Measurements from ENCODE around the gene PIGM. TPM values are rescaled to one million over a fixed set of nuclear protein-coding genes. Genes with fewer than 3 reads are reported as not detected.

PIGM gene
- total RNA-seq, 2 donors from 2014 or later: 5.0 to 6.8 TPM

DNA sequence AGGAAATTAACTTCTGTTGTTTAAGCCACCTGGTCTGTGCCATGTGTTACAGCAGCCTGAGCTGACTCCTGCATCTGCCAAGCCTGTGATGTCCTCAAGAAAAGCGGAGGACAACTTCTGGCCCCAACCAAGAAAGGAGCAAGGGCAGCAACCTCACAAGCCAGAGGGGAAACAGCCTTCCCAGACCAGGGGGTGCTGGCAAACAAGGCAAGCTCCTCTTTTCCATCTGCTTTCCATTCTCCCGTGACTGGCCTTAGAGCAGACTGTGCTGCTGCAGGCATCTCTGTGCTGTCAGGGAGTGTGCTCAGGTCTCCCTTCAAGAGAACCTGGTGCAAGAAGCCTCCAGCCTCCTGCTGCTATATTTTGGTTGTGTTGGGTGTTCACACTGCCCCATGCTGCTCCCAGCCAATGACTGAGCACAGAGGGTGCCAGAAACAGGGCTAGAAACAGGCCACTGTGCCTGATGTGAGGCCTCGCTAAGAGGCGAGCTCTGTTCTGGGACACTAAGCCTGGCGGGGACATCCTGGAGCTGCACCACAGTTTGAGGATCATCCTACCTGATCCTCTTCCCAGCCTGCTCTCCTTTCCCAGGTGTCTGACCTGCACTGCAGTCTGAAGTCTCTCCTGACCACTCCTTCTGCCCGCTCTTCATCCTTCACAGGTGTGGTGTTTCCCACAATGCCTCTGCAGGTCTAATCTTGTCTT, 50.3 kb downstream of the PIGM start:
- Histone ChIP-seq H3K27me3 (replicated peaks; ENCODE audit: insufficient read depth) (no peaks in the 10 kb centered on the region), H3K4me3 (no peak overlapping the region), H3K36me3 (no peaks in the 10 kb centered on the region), H3K27ac (no peak overlapping the region), H3K4me1 (ENCODE audit: control insufficient read depth in 1 of 2, low read depth in 2 of 2) (no peaks in the 10 kb centered on the region), H3K9me3 (no peaks in the 10 kb centered on the region)
- TF ChIP-seq, protein P1, sequence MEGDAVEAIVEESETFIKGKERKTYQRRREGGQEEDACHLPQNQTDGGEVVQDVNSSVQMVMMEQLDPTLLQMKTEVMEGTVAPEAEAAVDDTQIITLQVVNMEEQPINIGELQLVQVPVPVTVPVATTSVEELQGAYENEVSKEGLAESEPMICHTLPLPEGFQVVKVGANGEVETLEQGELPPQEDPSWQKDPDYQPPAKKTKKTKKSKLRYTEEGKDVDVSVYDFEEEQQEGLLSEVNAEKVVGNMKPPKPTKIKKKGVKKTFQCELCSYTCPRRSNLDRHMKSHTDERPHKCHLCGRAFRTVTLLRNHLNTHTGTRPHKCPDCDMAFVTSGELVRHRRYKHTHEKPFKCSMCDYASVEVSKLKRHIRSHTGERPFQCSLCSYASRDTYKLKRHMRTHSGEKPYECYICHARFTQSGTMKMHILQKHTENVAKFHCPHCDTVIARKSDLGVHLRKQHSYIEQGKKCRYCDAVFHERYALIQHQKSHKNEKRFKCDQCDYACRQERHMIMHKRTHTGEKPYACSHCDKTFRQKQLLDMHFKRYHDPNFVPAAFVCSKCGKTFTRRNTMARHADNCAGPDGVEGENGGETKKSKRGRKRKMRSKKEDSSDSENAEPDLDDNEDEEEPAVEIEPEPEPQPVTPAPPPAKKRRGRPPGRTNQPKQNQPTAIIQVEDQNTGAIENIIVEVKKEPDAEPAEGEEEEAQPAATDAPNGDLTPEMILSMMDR (IDR thresholded peaks at IDR 0.05): no peak
- ATAC-seq (ENCODE audit: insufficient number of reproducible peaks, low FRiP score, low read depth) (no peak), DNase-seq (ENCODE audit: low spot score) (no peak)

DNA sequence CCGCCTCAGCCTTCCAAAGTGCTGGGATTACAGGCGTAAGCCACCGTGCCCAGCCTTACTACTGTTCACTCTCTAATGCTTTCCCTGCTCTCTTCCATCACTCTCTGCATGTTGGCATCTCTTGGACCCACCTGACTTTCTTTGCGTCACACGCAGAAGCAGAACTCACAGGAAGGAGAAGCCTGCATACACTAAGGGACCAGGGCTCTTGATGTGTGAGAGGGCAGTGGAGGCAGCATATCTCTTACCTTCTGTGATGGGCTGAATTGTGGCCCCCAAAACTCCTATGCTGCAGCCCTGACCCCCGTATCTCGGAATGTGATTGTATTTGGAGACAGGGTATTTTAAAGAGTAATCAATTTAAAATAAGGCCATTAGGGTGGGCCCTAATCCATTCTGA, 51.0 kb downstream of the PIGM start:
- ATAC-seq (ENCODE audit: insufficient number of reproducible peaks, low FRiP score, low read depth) (no peak), DNase-seq (ENCODE audit: low spot score) (no peak)
- H3K36me3 ChIP-seq: no peaks in the 10 kb centered on the region
- H3K27ac ChIP-seq: no peak overlapping the region
- no peaks in the 10 kb centered on the region for H3K4me1 ChIP-seq (ENCODE audit: control insufficient read depth in 1 of 2, low read depth in 2 of 2)
- H3K9me3 ChIP-seq: no peaks in the 10 kb centered on the region
- TF ChIP-seq, protein P1 (IDR thresholded peaks at IDR 0.05): no peak
- no peaks in the 10 kb centered on the region for H3K27me3 ChIP-seq (replicated peaks; ENCODE audit: insufficient read depth)
- H3K4me3 ChIP-seq: no peak overlapping the region

DNA sequence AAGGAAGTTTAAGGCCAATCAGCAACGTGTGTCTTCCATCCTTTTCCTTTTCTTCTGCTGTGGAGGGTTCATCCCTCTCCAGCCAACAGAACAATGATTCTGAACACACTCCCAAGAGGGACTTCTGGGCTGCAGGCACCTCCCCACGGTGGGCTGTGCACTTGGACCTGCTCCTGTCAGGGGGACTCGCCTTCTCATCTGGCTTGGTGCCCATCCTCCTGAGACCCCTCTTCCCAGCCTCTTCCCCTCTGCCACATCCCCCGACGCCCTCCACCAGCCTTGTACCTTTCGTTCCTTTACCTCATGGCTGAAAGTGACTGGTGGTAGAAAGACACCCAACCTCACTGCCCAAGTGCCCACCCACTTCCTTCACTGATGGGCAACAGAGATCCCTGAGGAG, 51.7 kb downstream of the PIGM start:
- no peaks in the 10 kb centered on the region for H3K9me3 ChIP-seq
- TF ChIP-seq, protein P1 (IDR thresholded peaks at IDR 0.05): no peak
- no peak for DNase-seq (ENCODE audit: low spot score)
- H3K4me3 ChIP-seq: no peak overlapping the region
- ATAC-seq (ENCODE audit: insufficient number of reproducible peaks, low FRiP score, low read depth): no peak
- H3K4me1 ChIP-seq (ENCODE audit: control insufficient read depth in 1 of 2, low read depth in 2 of 2): no peaks in the 10 kb centered on the region
- H3K36me3 ChIP-seq: no peaks in the 10 kb centered on the region
- H3K27ac ChIP-seq: no peak overlapping the region
- no peaks in the 10 kb centered on the region for H3K27me3 ChIP-seq (replicated peaks; ENCODE audit: insufficient read depth)

DNA sequence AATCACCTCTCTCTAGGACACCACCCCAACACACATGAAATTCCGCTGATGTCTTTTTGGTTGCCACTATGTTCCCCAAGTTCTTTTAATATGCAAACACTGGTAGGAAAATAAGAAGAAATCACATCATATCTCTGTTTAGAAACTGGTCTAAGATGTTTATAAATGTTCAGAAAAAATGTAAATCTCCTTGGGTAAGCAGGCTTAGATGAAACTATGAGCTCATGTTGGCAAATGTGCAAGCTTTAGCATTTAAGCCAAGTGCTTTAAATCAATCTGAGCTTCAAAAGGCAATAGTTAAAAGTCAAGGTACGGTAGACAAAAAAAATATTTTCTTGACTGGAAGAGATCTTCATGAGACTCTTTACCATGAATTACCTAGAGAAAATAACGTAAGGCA, 52.5 kb downstream of the PIGM start:
- TF ChIP-seq, protein P1 (IDR thresholded peaks at IDR 0.05): no peak
- DNase-seq (ENCODE audit: low spot score) (no peak), ATAC-seq (ENCODE audit: insufficient number of reproducible peaks, low FRiP score, low read depth) (no peak)
- H3K9me3 ChIP-seq: no peaks in the 10 kb centered on the region
- no peak overlapping the region for H3K4me3 ChIP-seq
- H3K27ac ChIP-seq: no peak overlapping the region
- no peaks in the 10 kb centered on the region for H3K36me3 ChIP-seq
- no peaks in the 10 kb centered on the region for H3K4me1 ChIP-seq (ENCODE audit: control insufficient read depth in 1 of 2, low read depth in 2 of 2)
- H3K27me3 ChIP-seq (replicated peaks; ENCODE audit: insufficient read depth): no peaks in the 10 kb centered on the region

DNA sequence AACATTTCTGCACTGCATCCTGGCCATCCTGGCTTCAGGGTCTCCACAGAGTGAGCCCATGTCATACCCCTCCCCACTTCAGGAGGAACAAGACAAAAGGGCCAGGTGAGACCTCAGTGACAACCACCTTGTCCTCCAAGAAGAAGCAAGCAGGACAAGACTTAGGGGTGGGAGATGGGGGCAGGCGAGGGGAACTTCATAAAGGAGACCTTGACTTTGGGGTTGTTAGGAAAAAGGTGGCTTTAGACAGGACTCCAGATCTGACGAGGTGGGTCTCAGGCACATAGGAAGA, 53.7 kb downstream of the PIGM start:
- DNase-seq (ENCODE audit: low spot score) (no peak), ATAC-seq (ENCODE audit: insufficient number of reproducible peaks, low FRiP score, low read depth) (no peak)
- no peak overlapping the region for H3K27ac ChIP-seq
- no peaks in the 10 kb centered on the region for H3K27me3 ChIP-seq (replicated peaks; ENCODE audit: insufficient read depth)
- H3K4me1 ChIP-seq (ENCODE audit: control insufficient read depth in 1 of 2, low read depth in 2 of 2): no peaks in the 10 kb centered on the region
- TF ChIP-seq, protein P1 (IDR thresholded peaks at IDR 0.05): no peak
- no peak overlapping the region for H3K4me3 ChIP-seq
- H3K9me3 ChIP-seq: no peaks in the 10 kb centered on the region
- H3K36me3 ChIP-seq: no peaks in the 10 kb centered on the region

Measured in thoracic aorta (tissue), 2 donors.